WTC11 (cell line): Measurements from ENCODE around the gene SLX4.

Source experiments
- AFF4 ChIP-seq: sonication (generic); formaldehyde crosslinking; IDR thresholded peaks from 2 replicates; pipeline ENCODE4 v1.8.1; 2023; ENCODE audit warnings: mild to moderate bottlenecking, missing genetic modification reagents, borderline replicate concordance
- CREB1 ChIP-seq: sonication (generic); formaldehyde crosslinking; IDR thresholded peaks from 2 replicates; pipeline ENCODE4 v1.8.0; 2023; ENCODE audit warnings: mild to moderate bottlenecking, missing genetic modification reagents
- CTCF ChIP-seq: fragments of 200-600 bp; IDR thresholded peaks from 2 replicates; pipeline ENCODE4 v1.8.0; 2022; ENCODE audit warnings: antibody characterized with exemption
- FOXP1 ChIP-seq: sonication (generic); formaldehyde crosslinking; IDR thresholded peaks from 2 replicates; pipeline ENCODE4 v1.8.0; 2022; ENCODE audit warnings: missing genetic modification reagents, mild to moderate bottlenecking, moderate library complexity, borderline replicate concordance
- FOXP4 ChIP-seq: sonication (generic); formaldehyde crosslinking; IDR thresholded peaks from 2 replicates; pipeline ENCODE4 v1.8.0; 2022; ENCODE audit warnings: mild to moderate bottlenecking, missing genetic modification reagents
- JUN ChIP-seq: sonication (generic); formaldehyde crosslinking; IDR thresholded peaks from 2 replicates; pipeline ENCODE4 v1.8.0; 2023; ENCODE audit warnings: mild to moderate bottlenecking, missing genetic modification reagents
- MXD4 ChIP-seq: fragments of 250-450 bp; sonication (Bioruptor Pico); IDR thresholded peaks from 2 replicates; pipeline ENCODE4 v1.8.0; 2021; ENCODE audit warnings: mild to moderate bottlenecking, moderate library complexity, borderline replicate concordance
- NR3C1 ChIP-seq: sonication (generic); formaldehyde crosslinking; conservative IDR thresholded peaks from 2 replicates; pipeline ENCODE4 v1.8.1; 2023; ENCODE audit warnings: low read depth, mild to moderate bottlenecking, missing genetic modification reagents
- PRRX2 ChIP-seq: fragments of 250-450 bp; sonication (Bioruptor Pico); IDR thresholded peaks from 2 replicates; pipeline ENCODE4 v1.8.0; 2021; ENCODE audit warnings: mild to moderate bottlenecking

GRCh38 chr16:3595110-3595486, 16.3 kb downstream of the SLX4 start:
- TF ChIP-seq CTCF (no peak), CREB1 (CRISPR knock-in tag) (no peak), PRRX2 (CRISPR knock-in tag) (no peak), AFF4 (CRISPR knock-in tag) (no peak), FOXP1 (CRISPR knock-in tag) (no peak), FOXP4 (CRISPR knock-in tag) (no peak), JUN (no peak), NR3C1 (CRISPR knock-in tag) (no peak), MXD4 (CRISPR knock-in tag) (no peak)
